GM15510 (cell line): ENCODE results near the gene ZNF382.

Experiments
- POLR2A ChIP-seq: IDR thresholded peaks from 3 replicates; pipeline ENCODE4 v1.6.1; 2011; ENCODE audit warnings: borderline replicate concordance; ENCODE audit not compliant: insufficient read length; ENCODE audit errors: extremely low read depth

The ZNF382 gene

GRCh38 chr19:36605101-36605876 is at the start of gene ZNF382:
ZNF382 (plus strand) TSS chr19:36605313; CDS start chr19:36609915, 4,602 bp downstream.
- TF ChIP-seq POLR2A = peak; percentile 72

GRCh38 chr19:36564391-36564790 is 40.7 kb upstream of the ZNF382 start:
- TF ChIP-seq POLR2A = no peak

GRCh38 chr19:36572593-36573019 is 32.5 kb upstream of the ZNF382 start:
- TF ChIP-seq POLR2A = no peak

GRCh38 chr19:36573020-36573894 is 31.9 kb upstream of the ZNF382 start, which contains the start of gene ZNF529:
ZNF529 (minus strand) TSS chr19:36573292; CDS start chr19:36572346, 946 bp downstream.
- peak; percentile 86 for TF ChIP-seq POLR2A

GRCh38 chr19:36573895-36574720 is 31.0 kb upstream of the ZNF382 start:
- no peak for TF ChIP-seq POLR2A

GRCh38 chr19:36574741-36575140 is 30.4 kb upstream of the ZNF382 start:
- no peak for TF ChIP-seq POLR2A

GRCh38 chr19:36577271-36577996 is 27.7 kb upstream of the ZNF382 start:
- no peak for TF ChIP-seq POLR2A

GRCh38 chr19:36579255-36579654 is 25.9 kb upstream of the ZNF382 start:
- TF ChIP-seq POLR2A = no peak

GRCh38 chr19:36604656-36605100 is 435 bp upstream of the ZNF382 start:
- TF ChIP-seq POLR2A = no peak

- no peak for TF ChIP-seq POLR2A
Observed at GRCh38 chr19:36605877-36606478, 865 bp downstream of the ZNF382 start.

GRCh38 chr19:36627057-36627456 is 21.9 kb downstream of the ZNF382 start:
- no peak for TF ChIP-seq POLR2A

- TF ChIP-seq POLR2A = no peak
Observed at GRCh38 chr19:36635342-36635741, 30.2 kb downstream of the ZNF382 start.

- TF ChIP-seq POLR2A = no peak
Observed at GRCh38 chr19:36638862-36639510, 33.9 kb downstream of the ZNF382 start.
